ENCODE data around the gene YBX3.

- TF ChIP-seq ZBTB7A (IDR thresholded peaks at IDR 0.05; ENCODE audit: low read depth) (no peak), TAF1 (IDR thresholded peaks at IDR 0.05; ENCODE audit: low read depth) (no peak), CREB1 (IDR thresholded peaks at IDR 0.05; ENCODE audit: low read depth) (no peak), MAX (IDR thresholded peaks at IDR 0.05) (no peak), TEAD4 (IDR thresholded peaks at IDR 0.05) (no peak)
Observed at GRCh38 chr12:10718279-10718821, 4.8 kb downstream of the YBX3 start.
